Measurements from ENCODE around the gene CD320.

The CD320 gene

GRCh38 chr19:8338835-8339234 is 30.7 kb upstream of the CD320 start:
- TF ChIP-seq EP300 (IDR thresholded peaks at IDR 0.05; ENCODE audit: borderline replicate concordance) (no peak), EGR1 (IDR thresholded peaks at IDR 0.05) (no peak), CREB1 (IDR thresholded peaks at IDR 0.05; ENCODE audit: low read depth) (no peak), USF1 (IDR thresholded peaks at IDR 0.05) (no peak), YY1 (IDR thresholded peaks at IDR 0.05; ENCODE audit: low read depth) (no peak), FOXM1 (IDR thresholded peaks at IDR 0.05; ENCODE audit: borderline replicate concordance, low read depth) (no peak), CEBPB (IDR thresholded peaks at IDR 0.05) (no peak), RAD21 (IDR thresholded peaks at IDR 0.05; ENCODE audit: low read depth) (no peak), TCF12 (IDR thresholded peaks at IDR 0.05; ENCODE audit: low read depth) (no peak), MAX (IDR thresholded peaks at IDR 0.05) (no peak), TEAD4 (IDR thresholded peaks at IDR 0.05) (no peak), ZBTB7A (IDR thresholded peaks at IDR 0.05; ENCODE audit: low read depth) (no peak), NFIC (IDR thresholded peaks at IDR 0.05) (no peak), TAF1 (IDR thresholded peaks at IDR 0.05; ENCODE audit: low read depth) (no peak), REST (IDR thresholded peaks at IDR 0.05; ENCODE audit: low read depth) (no peak)

- no peak for TF ChIP-seq REST (IDR thresholded peaks at IDR 0.05; ENCODE audit: low read depth)
- TF ChIP-seq TCF12 (IDR thresholded peaks at IDR 0.05; ENCODE audit: low read depth), result no peak
- TF ChIP-seq USF1 (IDR thresholded peaks at IDR 0.05), result no peak
- no peak for TF ChIP-seq ZBTB7A (IDR thresholded peaks at IDR 0.05; ENCODE audit: low read depth)
- no peak for TF ChIP-seq TEAD4 (IDR thresholded peaks at IDR 0.05)
- TF ChIP-seq EP300 (IDR thresholded peaks at IDR 0.05; ENCODE audit: borderline replicate concordance), result no peak
- no peak for TF ChIP-seq CEBPB (IDR thresholded peaks at IDR 0.05)
- TF ChIP-seq TAF1 (IDR thresholded peaks at IDR 0.05; ENCODE audit: low read depth), result no peak
- no peak for TF ChIP-seq RAD21 (IDR thresholded peaks at IDR 0.05; ENCODE audit: low read depth)
Measured at GRCh38 chr19:8337728-8338127, 29.6 kb upstream of the CD320 start.

- no peak for TF ChIP-seq CEBPB (IDR thresholded peaks at IDR 0.05)
- TF ChIP-seq REST (IDR thresholded peaks at IDR 0.05; ENCODE audit: low read depth), result no peak
- TF ChIP-seq TEAD4 (IDR thresholded peaks at IDR 0.05), result no peak
- TF ChIP-seq TAF1 (IDR thresholded peaks at IDR 0.05; ENCODE audit: low read depth), result no peak
- TF ChIP-seq NFIC (IDR thresholded peaks at IDR 0.05), result no peak
- no peak for TF ChIP-seq YY1 (IDR thresholded peaks at IDR 0.05; ENCODE audit: low read depth)
Measured at GRCh38 chr19:8336660-8337059, 28.5 kb upstream of the CD320 start.

- no peak for TF ChIP-seq TEAD4 (IDR thresholded peaks at IDR 0.05)
- no peak for TF ChIP-seq TCF12 (IDR thresholded peaks at IDR 0.05; ENCODE audit: low read depth)
Measured at GRCh38 chr19:8336072-8336569, 28.0 kb upstream of the CD320 start.

- TF ChIP-seq RAD21 (IDR thresholded peaks at IDR 0.05; ENCODE audit: low read depth) (no peak), MAX (IDR thresholded peaks at IDR 0.05) (0 out of 2 replicates have a peak, but pooled peaks have one; percentile 7), TAF1 (IDR thresholded peaks at IDR 0.05; ENCODE audit: low read depth) (no peak)
Measured at GRCh38 chr19:8335343-8336071, 27.3 kb upstream of the CD320 start.
